Measurements from ENCODE around the gene CHP1.

DNA sequence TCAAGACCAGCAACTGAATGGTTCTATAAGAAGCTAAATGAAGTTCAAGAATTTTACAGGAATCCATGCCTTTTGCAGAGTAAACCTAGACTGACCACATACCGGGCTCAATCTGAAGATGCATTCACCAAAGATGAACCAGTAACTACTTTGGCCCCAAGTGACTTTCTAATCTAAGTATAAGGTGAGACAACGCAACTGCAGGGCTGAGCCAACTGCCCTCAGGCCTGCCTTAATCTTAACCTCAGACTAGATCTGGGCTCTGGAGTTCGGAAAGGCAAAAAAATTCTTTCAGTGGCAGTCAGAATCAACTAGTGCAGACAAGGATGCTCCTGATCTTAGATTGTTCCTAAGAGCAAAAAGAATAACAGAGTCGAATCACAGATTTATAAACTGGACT lies 48.8 kb upstream of the CHP1 start:
- TF ChIP-seq, protein P1, sequence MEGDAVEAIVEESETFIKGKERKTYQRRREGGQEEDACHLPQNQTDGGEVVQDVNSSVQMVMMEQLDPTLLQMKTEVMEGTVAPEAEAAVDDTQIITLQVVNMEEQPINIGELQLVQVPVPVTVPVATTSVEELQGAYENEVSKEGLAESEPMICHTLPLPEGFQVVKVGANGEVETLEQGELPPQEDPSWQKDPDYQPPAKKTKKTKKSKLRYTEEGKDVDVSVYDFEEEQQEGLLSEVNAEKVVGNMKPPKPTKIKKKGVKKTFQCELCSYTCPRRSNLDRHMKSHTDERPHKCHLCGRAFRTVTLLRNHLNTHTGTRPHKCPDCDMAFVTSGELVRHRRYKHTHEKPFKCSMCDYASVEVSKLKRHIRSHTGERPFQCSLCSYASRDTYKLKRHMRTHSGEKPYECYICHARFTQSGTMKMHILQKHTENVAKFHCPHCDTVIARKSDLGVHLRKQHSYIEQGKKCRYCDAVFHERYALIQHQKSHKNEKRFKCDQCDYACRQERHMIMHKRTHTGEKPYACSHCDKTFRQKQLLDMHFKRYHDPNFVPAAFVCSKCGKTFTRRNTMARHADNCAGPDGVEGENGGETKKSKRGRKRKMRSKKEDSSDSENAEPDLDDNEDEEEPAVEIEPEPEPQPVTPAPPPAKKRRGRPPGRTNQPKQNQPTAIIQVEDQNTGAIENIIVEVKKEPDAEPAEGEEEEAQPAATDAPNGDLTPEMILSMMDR (IDR thresholded peaks at IDR 0.05): no peak
- no peak for TF ChIP-seq EP300 (IDR thresholded peaks at IDR 0.05)
